Gastroesophageal sphincter (tissue), 3 donors: ENCODE measurements around the gene PPP1R2.

Experiments used
- CTCF ChIP-seq, 4 experiments: fragments of 200-600 bp in 2 of 4; fragments of 450-650 bp in 2 of 4; sonication (generic) in 1 of 4; IDR thresholded peaks; one replicate each; pipeline ENCODE4 v1.5.1; 2017 to 2019; ENCODE audit warnings: antibody characterized with exemption in 4 of 4, mild to moderate bottlenecking in 2 of 4, moderate library complexity in 2 of 4
- POLR2AphosphoS5 ChIP-seq: sonication (generic); formaldehyde crosslinking; IDR thresholded peaks from one replicate; pipeline ENCODE4 v1.6.1; 2017; ENCODE audit warnings: antibody characterized with exemption

- TF ChIP-seq CTCF (IDR thresholded peaks at IDR 0.05) = no peak
- no peak for TF ChIP-seq POLR2AphosphoS5
These were observed 34.6 kb upstream of the PPP1R2 start for GRCh38 chr3:195577645-195578177.
